Measurements from ENCODE around the gene KLHL26.

The KLHL26 gene

DNA sequence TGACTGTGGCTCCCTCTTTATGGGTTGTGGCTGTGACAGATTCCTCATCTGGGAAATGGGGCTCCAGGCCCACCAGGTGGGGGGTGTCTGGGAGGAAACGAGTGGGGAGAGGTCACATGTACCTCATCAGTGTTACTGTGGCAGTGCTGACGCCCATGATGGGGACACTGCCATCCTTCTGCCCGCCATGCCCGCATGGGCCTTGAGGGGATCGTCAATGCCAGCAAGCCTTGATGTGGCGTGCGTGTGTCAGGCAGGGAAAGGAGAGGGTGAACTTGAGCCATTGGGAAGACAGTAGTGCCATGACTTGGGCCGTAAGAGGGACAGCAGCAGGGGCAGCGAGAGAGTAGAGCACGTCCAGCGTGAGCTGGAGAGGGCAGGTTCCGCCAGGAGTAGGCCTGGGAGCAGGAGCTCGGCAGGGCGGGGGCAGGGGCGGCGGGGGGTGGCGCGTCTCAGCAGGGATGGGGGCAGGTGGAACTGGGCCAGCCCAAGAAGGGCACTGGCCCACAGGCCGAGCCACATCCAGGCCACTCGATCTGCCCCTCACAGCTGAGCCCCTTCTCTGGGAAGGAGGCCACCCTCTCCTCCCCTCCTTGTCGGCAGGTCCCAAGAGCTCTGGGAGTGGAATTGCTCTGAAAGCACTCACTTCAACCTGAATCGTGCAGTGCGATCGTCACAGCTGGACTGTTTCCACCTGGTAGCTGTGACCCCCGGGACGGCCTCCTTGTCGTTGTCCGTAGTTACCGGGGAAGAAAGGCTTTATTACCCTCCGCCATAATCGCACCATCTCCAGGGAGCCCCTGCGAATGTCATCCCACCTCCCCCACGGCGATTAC lies 9.9 kb downstream of the KLHL26 start:
- no peak for DNase-seq (ENCODE audit: low read depth in 2 of 2, low spot score in 1 of 2)

GRCh38 chr19:18647371-18647767 lies 10.5 kb downstream of the KLHL26 start:
- no peak for DNase-seq (ENCODE audit: low read depth in 2 of 2, low spot score in 1 of 2)

DNA sequence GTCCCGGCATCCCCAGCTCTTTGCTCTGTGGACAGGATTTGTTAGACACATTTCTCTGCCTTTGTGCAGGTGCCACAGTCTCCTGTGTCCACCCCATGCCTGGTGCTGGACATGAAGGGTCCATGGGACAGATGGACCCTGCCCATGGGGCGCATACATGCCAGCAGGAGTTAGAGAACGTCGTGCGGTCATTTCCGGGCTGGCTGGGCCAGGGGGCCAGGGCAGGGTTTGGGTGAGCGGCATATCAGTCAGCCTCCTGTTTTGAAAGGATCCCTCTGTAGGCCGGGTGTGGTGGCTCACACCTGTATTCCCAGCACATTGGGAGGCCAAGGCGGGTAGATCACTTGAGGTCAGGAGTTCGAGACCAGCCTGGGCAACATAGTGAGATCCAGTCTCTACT lies 11.0 kb downstream of the KLHL26 start:
- no peak for DNase-seq (ENCODE audit: low read depth in 2 of 2, low spot score in 1 of 2)

GRCh38 chr19:18648973-18649315 lies 12.1 kb downstream of the KLHL26 start:
- DNase-seq (ENCODE audit: low read depth in 2 of 2, low spot score in 1 of 2), result no peak

DNA sequence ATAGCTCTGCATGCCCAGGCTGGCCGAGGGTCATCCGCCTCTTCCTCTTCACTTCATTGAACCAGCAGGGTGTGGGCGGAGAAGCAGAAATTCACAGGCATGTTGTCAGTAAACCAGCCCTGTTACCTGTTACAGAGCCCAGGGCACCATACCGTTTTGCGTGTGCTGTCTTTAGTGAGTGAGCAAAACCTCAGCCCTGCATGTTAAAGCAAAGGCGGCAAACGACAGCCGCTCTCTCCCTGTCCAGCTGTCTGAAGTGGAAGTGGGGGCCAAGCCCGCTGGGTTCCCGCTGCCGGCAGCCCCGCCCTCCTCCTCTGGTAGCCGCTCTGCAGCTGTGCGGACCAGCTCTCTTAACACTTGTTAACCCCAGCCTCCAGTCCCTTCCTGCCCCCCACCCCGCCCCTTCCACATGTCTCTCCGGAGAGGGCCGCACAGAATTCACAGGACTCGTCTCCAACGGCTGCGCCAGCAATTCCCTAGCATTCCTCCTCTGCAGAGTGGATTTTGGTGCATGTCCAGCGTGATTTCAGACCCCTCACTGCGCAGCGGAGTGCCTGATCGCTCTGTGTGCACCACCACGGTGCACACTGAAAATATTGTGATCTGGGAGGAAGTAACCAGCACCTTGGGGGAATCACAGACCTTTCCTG lies 12.7 kb downstream of the KLHL26 start:
- DNase-seq (ENCODE audit: low read depth in 2 of 2, low spot score in 1 of 2), result no peak

- no peak for DNase-seq (ENCODE audit: low read depth in 2 of 2, low spot score in 1 of 2)
Measured at GRCh38 chr19:18650021-18650390, 13.2 kb downstream of the KLHL26 start.

DNA sequence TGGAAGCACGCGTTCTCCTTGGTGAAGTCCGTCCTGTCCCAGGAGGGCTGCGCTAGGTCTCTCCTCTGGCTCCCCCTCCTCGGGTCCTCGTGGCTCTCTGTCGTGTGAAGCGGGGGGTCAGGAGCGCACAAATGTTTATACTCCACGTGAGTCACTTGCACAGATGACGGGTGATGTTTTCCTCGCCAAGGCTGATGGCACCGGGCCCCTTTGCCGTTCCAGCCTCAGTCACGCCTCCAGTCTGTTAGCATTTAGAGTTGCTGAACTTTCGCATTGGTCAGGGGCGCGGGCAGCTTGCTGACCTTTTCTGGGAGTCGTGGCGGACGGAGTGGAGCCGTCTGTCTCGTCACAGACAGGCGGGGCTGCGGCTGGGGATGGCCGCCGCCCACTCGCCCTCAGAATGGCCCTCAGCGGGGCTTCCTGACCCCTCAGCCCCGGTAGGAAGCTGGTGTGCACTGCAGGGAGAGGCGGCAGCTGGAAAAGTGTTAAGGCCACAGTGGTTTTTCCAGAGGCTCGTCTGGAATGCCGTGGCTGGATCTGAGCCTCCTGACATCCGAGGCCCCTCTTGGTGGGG lies 13.7 kb downstream of the KLHL26 start:
- DNase-seq (ENCODE audit: low read depth in 2 of 2, low spot score in 1 of 2), result no peak

DNA sequence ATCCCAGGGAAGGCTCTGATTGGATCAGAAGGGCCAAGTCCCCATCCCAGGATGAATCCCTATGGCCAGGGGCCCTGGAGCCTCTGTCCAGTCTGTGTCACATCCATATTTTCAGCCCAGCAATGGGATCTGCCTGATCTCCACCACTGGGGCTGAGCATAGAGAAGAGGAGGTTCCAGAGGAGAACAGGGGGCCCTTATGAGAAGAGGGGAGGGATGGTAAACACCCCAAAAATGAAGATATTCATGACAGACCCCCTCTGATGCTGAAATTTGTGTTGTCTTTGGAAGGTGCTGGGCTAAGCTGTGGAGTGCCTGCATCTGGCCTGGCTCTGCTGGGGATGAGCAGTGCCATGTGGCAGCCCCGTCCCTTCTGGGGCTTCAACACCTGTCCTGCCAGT lies 14.5 kb downstream of the KLHL26 start:
- DNase-seq (ENCODE audit: low read depth in 2 of 2, low spot score in 1 of 2), result no peak

DNA sequence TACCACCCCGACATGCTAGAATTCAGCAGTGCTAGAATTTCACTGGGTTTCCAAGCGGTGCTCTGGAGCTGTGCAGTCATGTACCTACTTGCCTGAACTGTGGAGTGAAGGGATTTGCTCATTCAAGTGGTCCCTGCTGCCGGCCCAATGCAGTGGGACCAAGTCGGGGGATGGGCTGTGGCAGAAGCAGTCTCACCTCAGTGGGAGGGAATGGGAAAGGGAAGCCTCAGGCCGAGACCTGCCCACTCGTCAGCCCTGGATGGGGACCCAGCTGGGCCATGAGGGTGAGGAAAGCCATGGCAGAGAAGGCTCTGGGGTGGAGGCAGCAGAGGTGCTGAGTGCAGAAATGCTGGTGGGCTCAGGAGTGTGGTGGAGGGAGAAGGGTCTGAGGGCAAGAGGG lies 14.9 kb downstream of the KLHL26 start:
- DNase-seq (ENCODE audit: low read depth in 2 of 2, low spot score in 1 of 2), result no peak

DNA sequence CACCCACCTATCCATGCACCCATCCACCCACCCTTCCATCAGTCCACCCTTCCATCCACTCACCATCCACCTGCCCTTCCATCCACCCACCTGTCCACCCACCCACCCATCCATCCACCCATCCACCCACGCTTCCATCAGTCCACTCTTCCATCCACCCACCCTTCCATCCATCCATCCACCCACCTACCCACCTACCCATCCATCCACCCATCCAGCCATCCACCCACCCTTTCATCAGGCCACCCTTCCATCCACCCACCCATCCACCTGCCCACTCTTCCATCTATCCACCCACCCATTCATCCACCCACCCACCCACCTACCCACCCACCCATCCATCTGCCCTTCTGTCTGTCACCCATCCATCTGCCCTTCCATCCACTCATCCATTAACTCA lies 17.0 kb downstream of the KLHL26 start:
- no peak for DNase-seq (ENCODE audit: low read depth in 2 of 2, low spot score in 1 of 2)

- DNase-seq (ENCODE audit: low read depth in 2 of 2, low spot score in 1 of 2), result no peak
Measured at GRCh38 chr19:18654469-18654868, 17.6 kb downstream of the KLHL26 start.

DNA sequence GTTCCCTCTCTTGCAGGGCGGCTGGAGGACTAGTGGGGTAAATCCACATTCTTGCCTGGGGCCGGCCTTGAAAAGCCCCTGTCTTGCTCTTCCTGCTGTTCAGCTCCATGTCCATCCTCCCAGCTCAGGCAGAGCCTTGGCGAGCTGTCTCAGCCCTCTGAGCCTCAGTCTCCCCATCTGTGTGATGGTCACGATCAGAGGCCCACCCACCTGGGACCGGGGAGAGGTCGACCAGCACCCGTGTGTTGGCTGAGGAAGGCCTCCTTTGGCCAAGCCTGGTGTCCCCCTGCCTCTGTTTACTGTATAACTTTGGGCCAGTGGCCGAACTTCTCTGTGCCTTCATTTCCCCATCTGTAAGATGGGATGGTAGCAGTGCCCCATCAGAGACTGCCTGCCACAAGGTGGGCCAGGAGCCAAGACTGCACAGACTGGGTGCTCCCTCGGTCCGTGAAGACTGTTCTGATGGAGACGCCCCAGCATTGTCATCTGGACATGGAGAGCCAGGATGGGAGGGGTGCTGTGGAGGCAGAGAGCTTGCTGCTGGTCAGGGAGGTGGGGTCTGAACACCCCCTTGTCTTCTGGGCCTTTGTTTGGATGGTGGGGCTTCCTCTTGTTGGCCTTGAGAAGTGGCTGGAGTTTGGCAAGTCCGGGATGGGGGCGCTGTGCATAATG lies 18.5 kb downstream of the KLHL26 start:
- DNase-seq (ENCODE audit: low read depth in 2 of 2, low spot score in 1 of 2), result no peak

DNA sequence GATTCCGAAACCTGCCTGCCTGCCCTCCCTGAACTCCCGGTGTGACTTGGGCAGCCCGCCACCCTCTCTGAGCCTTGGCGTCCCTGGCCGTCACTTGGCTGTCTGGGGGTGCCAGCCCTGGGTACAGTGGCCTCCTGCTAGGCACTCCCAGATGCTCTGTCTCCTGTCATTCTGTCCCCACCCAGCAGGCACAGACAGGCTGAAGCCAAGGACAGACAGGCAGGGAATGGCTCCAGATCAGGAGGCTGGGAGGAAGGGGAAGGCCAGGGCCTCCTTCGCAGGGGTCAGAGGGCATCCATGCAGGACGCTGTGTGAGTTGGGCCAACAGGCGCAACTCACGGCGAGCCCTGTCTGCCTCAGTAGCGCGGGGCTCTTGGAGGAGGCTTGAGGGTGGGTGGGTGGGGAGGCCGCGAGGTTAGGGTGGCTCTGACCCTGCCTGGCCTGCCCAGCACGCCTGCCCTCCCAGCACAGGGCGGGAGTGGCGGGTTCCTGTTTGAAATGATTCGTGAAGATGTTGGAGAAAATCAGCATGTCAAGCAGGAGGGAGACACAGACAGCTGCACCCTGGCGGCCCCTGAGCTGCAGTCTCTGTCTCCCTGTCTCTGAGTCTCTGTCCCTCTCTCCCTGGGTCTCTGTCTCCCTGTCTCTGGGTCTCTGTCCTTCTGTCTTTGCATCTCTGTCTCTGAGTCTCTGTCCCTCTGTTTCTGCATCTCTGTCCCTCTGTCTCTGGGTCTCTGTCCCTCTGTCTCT lies 19.7 kb downstream of the KLHL26 start:
- no peak for DNase-seq (ENCODE audit: low read depth in 2 of 2, low spot score in 1 of 2)

- DNase-seq (ENCODE audit: low read depth in 2 of 2, low spot score in 1 of 2), result no peak
Measured at GRCh38 chr19:18657590-18658365, 20.9 kb downstream of the KLHL26 start.

DNA sequence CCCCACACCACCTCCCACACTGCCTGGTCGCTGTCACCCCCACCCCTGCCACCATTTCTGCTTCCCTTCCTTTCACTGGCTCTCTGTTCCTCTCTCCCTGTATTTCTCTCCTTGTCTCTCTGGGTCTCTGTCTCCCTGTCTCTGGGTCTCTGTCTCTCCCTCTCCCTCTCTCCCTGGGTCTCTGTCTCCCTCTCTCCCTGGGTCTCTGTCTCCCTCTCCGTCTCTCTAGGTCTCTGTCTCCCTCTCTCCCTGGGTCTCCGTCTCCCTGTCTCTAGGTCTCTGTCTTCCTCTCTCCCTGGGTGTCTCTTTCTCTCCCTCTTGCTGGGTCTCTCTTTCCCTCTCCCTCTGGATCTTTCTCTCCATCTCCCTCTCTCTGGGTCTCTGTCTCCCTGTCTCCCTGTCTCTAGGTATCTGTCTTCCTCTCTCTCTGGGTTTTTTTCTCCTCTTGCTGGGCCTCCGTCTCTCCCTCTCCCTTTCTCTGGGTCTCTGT lies 21.6 kb downstream of the KLHL26 start:
- DNase-seq (ENCODE audit: low read depth in 2 of 2, low spot score in 1 of 2), result no peak

GRCh38 chr19:18659281-18660050 lies 22.6 kb downstream of the KLHL26 start:
- no peak for DNase-seq (ENCODE audit: low read depth in 2 of 2, low spot score in 1 of 2)

DNA sequence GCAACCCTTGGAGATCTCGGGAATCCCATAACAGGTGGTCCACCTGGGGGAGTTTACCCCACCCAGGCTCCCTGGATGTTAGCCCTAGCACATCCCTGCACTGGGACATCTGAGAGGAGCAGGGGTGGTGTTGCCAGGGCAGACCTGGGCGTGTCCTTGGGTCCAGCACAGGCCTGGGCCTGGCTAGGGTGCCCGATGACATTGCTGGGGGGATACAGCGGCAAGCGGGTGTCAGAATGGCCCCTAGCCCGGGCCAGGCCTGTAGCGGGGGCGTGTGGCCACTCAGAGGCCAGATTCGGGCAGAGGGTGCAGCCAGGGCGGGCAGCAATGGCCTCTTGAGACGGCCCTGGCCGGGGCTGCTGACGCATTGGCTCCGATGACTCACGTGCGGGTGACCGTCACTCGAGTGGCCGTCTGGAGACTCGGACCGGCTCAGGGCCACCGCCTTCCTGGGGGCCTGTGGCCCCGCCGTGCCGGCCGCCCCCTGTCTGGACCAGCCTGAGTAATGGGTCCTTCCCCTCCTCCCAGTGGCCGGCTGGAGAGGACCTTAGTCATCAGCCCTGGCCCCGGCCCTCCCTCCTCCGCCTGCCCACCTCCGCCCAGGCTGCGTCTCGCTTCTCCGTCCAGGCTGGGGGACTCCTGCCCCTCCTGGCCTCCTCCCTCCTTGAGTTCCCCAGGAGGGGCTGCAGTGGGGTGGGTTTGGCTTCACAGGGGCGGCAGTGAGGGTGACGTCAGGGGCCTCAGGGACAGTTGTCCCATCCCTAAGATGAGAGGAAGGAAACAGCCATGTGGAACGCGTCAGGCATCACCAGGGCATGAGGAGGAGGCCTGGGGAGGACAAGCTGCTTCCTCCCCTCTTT lies 23.5 kb downstream of the KLHL26 start:
- no peak for DNase-seq (ENCODE audit: low read depth in 2 of 2, low spot score in 1 of 2)

DNA sequence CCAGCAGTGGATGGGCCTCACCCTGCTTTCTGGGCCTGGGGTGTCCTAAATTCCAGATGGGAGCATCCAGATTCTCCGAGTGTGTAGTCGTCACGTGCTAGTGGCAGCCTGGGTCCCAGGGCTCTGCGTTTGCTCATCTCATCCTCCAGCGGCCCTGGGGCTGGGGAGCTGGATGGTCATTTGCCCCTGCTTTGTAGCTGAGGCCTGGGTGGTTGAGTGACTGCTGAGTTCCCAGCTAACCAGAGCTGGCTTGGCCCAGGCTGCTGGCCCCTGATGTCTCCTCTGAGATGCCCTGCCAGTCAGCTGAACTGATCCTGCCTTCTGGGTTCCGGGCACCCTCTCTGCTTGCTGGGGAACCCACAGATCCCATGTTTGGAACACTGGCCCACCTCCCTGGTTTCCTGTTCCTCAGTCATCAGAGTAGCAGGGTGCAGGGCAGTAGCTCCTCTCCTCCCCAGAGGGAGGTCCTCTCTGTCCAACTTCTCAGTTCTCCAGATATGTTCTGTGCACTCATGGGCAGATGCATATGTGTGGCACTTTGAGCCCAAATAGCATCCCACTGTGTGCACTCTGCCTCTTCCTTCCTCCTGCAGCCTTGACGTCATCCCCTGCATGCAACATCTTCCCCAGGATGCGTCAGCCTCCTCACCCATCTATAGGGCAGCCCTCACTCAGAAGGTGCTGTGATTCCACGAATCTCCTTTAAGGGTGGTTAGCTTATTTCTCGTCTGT lies 24.3 kb downstream of the KLHL26 start:
- no peak for DNase-seq (ENCODE audit: low read depth in 2 of 2, low spot score in 1 of 2)

Data from stimulated activated CD8-positive, alpha-beta memory T cell treated with anti-CD3 and anti-CD28 coated beads, Interleukin-4, amount 100 ng/mL, for 4 hours (primary cell).